NCI-H748 (cell line): ENCODE measurements around the gene TRIM69.
A peak's percentile ranks its signal among the peaks of the same experiment; 100 is the strongest.
"Not testable (repeated sequence)": the region's sequence is repeated elsewhere in the genome, so short reads cannot be mapped to it uniquely, and the experiment has no call there.

Experiments used
- DNase-seq: peaks from one replicate; lab custom pipeline; 2025; ENCODE audit not compliant: unreplicated experiment; lab: John Stamatoyannopoulos, UW

The TRIM69 gene, protein sequence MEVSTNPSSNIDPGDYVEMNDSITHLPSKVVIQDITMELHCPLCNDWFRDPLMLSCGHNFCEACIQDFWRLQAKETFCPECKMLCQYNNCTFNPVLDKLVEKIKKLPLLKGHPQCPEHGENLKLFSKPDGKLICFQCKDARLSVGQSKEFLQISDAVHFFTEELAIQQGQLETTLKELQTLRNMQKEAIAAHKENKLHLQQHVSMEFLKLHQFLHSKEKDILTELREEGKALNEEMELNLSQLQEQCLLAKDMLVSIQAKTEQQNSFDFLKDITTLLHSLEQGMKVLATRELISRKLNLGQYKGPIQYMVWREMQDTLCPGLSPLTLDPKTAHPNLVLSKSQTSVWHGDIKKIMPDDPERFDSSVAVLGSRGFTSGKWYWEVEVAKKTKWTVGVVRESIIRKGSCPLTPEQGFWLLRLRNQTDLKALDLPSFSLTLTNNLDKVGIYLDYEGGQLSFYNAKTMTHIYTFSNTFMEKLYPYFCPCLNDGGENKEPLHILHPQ

DNA sequence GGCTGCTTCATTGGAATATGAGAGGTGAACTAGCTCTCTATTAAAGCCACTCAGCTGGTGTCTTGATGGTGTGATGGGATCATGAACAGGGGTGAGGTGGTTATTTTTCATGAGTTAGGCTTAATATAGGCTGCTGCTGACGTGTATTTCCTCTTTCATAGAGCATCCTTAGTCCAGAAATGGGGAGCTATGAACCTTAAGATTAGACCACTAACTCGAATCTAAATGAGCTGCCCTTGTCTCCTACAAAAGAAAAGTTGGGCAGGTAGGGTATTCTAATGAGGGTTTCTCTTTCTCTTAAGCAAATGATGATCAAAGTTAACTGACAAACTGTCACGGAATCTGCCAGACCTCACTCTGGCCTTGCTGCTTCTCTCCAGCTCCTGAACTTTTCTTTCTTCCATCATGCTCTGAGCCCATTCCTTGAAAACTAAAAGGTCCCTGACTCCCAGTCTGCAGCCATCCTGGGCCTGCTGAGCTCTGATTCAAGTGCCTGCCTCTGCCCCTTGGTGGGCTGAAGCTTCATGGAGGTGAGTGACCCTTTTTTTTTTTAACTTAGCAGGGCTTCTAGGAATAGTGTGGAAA lies at the start of gene TRIM69:
Gene TRIM69, plus strand, starts transcription at position 348 of the 585 bp plus-strand sequence. Its CDS starts 177 bp downstream, at position 525.
- DNase-seq: no peak

DNA sequence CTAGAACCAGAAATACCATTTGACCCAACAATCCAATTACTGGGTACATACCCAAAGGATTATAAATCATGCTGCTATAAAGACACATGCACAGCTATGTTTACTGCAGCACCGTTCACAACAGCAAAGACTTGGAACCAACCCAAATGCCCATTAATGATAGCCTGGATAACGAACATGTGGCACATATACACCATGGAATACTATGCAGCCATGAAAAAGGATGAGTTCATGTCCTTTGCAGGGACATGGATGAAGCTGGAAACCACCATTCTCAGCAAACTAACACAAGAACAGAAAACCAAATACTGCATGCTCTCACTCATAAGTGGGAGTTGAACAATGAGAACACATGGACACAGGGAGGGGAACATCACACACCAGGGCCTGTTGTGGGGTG lies 47.0 kb upstream of the TRIM69 start:
- DNase-seq: not testable (repeated sequence)

DNA sequence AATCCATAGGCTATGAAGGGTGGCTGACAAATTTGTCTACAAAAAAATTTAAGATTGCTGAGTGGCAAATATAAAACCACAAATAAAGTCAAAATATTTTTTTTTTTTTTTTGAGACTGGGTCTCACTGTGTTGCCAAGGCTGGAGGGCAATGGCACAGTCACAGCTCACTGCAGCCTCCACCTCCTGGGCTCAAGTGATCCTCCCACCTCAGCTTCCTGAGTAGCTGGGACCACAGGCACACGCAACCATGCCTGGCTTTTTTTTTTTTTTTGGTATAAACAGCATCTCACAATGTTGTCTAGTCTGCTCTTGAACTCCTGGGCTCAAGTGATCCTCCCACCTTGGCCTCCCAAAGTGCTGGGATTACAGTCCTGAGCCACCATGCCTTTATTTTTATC lies 46.1 kb upstream of the TRIM69 start:
- DNase-seq: not testable (repeated sequence)

DNA sequence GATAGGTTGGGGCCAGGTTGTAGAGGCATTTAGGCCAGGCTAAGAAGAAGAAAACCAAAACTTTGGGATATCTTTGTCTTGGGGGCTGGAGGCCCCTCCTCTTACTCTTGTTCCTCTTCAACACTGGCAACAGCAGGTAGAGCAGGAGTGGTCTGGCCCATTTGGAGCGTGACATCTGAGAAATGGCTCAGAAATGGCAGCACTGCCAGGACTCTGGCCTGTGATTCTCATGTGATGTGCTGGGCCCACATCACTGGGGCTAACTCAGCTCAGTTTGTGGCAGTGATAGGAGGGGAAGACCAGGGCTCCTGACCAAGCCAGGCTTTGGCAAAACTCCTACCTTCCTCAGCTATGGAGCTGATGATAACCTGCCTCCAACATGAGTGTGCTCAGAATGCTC lies 43.7 kb upstream of the TRIM69 start:
- DNase-seq: no peak

DNA sequence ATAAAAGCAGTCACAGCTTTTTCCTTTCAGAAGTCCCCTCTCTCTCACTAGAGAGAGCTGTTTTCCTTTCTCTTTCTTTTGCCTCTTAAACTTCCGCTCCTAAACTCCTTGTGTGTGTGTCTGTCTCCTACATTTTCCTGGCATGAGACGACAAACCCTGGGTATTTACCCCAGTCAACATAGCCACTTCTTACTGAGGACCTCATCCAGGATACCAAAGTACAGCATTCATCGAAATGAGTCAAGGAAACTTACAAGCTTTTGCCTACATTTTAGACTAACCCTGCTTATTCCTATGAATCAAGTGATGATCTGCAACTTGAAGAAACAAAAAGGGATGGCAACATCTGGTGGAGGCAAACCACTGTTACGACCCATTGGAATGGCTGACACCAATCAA lies 41.9 kb upstream of the TRIM69 start:
- no peak for DNase-seq

DNA sequence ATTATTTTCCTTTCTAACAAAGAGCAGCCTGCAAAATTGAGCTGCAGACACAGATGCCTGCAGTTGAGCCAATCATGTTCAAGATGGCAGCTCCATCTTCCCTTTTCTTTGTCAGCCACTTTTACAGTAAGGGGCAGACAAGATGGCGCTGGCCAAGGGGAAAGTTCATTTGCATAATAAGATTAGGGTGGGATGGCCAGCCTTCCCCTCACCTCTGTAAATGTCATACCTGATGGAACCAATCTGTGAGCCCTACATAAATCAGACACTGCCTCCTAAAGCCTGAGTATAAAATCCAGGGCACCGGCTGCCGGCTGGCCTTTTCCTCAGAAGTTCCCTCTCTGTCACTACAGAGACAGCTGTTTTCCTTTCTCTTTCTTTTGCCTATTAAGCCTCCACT lies 41.0 kb upstream of the TRIM69 start:
- no peak for DNase-seq

DNA sequence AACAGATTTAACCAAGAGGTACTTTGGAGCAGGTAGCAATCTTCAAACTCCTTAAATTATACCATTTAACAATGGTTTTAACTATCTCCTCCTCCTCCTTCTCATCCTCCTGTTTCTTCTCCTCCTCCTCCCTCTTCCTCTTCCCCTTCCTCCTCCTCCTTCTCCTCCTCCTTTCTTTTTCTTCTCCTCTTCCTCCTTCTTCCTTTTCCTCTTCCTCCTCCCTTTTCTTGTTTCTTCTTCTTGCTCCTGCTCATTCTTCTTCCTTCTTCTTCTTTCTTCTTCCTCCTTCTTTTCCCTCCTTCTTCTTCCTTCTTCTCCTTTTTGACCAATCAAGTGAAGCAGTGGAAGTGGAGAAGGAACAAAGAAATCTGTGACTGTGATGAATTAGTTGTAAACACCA lies 39.3 kb upstream of the TRIM69 start:
- DNase-seq: no peak

DNA sequence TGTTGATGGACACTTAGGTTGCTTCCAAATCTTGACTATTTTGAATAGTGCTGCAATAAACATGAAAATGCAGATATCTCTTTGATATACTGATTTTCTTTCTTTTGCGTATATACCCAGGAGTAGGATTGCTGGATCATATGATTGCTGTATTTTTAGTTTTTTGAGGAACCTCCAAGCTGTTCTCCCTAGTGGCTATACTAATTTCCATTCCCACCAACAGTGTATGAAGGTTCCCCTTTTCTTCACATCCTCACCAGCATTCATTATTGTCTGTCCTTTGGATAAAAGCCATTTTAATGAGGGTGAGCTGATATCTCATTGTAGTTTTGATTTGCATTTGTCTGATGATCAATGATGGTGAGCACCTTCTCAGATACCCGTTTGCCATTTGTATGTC lies 37.7 kb upstream of the TRIM69 start:
- no peak for DNase-seq

DNA sequence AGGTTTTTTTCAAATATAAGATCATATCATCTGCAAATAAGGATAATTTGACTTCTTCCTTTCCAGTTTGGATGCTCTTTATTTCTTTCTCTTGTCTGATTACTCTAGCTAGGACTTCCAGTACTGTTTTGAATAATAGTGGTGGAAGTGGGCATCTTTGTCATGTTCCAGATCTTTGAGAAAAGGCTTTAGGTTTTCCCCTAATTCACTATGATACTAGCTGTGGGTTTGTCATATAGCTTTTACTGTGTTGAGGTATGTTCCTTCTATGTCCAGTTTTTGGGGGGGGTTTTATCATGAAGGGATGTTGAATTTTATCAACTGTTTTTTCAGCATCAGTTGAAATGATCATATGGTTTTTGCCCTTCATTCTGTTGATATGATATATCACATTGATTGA lies 35.7 kb upstream of the TRIM69 start:
- not testable (repeated sequence) for DNase-seq

DNA sequence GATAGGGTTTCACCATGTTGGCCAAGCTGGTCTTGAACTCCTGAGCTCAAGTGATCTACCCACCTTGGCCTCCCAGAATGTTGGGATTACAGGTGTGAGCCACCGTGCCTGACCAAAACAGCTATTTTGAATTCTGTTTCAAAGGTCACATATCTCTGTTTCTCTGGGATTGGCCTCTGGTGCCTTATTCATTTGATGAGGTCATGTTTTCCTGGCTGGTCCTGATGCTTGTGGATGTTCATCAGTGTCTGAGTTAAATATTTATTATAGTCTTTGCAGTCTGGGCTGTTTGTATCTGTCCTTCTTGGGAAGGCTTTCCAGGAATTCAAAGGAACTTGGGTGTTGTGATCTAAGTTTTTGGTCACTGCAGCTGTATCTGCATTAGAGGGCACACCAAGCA lies 30.3 kb upstream of the TRIM69 start:
- no peak for DNase-seq

DNA sequence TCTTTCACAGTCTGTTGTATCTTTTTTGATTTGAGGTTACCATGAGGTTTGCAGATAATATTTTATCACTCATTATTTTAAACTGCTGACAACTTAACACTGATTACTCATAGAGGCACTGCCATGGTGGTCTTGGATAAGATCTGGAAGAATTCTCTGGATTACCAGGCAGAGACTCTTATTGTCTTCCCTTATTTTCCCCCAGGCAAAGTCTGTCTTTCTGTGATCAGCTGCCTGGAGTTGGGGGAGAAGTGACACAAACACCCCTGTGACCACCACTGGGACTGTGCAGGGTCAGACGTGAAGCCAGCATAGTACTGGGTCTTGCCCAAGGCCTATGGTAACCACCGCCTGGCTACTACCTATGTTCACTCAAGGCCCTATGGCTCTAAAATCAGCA lies 29.9 kb upstream of the TRIM69 start:
- DNase-seq: no peak

DNA sequence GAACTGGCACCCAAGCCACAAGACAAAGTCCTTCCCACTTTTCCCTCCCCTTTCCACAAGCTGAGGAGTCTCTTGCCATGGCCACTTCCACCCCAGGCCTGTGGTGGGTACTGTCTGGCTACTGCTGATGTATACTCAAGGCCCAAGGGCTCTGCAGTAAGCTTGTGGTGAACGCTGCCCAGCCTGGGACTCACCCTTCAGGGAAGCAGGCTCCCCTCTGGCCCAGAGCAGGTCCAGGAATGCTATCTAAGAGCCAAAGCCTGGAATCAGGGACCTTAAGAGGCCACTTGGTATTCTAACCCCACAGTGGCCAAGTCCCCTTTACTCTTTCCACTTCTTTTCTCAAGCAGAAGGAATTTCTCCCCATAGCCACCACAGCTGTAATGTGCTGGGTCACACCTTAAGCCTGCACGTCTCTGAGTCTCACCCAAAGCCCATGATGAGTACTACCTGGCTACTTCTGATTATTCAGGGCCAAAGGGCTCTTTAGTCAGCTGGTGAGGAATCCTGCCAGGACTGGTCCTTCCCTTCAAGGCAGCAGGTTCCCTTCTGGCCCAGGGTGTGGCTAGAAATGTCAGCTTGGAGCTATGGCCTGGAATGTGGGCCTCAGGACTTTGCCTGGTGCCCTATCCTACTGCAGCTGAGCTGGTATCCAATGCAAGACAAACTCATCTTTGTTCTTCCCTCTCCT lies 29.2 kb upstream of the TRIM69 start:
- DNase-seq: no peak

DNA sequence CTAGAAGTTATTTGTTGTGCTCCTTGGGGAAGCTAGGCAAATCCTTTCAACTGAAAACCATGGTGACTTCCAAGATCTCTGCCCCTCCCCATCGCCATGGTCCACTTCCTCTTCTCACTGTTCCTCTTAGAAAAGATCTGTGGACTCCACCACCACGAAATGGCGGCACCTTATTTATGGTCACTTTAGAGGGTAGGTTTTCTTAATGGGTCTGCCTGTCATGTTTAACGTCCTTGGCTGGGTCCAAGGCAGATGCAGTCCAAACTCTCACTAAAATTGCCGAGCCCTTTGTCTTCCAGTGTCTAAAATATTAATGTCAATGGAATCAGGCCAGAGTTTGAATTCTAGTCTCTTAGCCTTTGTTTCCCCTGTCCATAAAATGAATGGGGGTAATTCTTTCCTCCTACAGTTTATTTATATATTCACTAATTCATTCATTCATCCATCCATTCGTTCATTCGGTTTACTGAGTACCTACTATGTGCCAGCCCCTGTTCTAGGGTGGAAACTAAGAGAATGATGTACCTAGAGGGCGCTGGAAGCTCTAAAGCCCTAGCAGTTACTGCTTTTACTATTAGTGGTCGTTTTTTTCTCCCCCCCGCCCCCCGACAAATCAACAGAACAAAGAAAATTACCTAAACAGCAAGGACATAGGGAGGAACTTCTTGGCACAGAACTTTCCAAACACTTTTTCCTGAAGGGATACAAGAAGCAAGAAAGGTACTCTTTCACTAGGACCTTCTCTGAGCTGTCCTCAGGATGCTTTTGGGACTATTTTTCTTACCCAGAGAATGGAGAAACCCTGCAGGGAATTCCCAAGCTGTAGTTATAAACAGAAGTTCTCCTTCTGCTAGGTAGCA lies 25.9 kb upstream of the TRIM69 start:
- peak; percentile 18 for DNase-seq

DNA sequence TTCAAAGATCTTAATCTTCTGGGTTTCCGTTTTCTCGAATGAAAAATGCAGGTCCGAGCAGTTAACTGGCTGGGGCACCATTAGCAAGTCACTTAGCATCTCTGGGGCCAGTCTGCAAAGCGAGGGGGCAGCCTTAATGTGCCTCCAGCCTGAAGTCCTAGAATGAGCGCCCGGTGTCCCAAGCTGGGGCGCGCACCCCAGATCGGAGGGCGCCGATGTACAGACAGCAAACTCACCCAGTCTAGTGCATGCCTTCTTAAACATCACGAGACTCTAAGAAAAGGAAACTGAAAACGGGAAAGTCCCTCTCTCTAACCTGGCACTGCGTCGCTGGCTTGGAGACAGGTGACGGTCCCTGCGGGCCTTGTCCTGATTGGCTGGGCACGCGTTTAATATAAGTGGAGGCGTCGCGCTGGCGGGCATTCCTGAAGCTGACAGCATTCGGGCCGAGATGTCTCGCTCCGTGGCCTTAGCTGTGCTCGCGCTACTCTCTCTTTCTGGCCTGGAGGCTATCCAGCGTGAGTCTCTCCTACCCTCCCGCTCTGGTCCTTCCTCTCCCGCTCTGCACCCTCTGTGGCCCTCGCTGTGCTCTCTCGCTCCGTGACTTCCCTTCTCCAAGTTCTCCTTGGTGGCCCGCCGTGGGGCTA lies 25.1 kb upstream of the TRIM69 start, which contains the start of the genes B2M and PATL2:
Gene B2M, plus strand, starts transcription at position 422 of the 647 bp plus-strand sequence. Its CDS starts 30 bp downstream, at position 452.
Gene PATL2, minus strand, starts transcription at position 228 of the 647 bp plus-strand sequence. CDS start 34,833 bp downstream, outside the sequence.
- DNase-seq: peak; percentile 92

DNA sequence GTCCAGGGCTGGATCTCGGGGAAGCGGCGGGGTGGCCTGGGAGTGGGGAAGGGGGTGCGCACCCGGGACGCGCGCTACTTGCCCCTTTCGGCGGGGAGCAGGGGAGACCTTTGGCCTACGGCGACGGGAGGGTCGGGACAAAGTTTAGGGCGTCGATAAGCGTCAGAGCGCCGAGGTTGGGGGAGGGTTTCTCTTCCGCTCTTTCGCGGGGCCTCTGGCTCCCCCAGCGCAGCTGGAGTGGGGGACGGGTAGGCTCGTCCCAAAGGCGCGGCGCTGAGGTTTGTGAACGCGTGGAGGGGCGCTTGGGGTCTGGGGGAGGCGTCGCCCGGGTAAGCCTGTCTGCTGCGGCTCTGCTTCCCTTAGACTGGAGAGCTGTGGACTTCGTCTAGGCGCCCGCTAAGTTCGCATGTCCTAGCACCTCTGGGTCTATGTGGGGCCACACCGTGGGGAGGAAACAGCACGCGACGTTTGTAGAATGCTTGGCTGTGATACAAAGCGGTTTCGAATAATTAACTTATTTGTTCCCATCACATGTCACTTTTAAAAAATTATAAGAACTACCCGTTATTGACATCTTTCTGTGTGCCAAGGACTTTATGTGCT lies 24.5 kb upstream of the TRIM69 start:
- DNase-seq: peak; percentile 46

DNA sequence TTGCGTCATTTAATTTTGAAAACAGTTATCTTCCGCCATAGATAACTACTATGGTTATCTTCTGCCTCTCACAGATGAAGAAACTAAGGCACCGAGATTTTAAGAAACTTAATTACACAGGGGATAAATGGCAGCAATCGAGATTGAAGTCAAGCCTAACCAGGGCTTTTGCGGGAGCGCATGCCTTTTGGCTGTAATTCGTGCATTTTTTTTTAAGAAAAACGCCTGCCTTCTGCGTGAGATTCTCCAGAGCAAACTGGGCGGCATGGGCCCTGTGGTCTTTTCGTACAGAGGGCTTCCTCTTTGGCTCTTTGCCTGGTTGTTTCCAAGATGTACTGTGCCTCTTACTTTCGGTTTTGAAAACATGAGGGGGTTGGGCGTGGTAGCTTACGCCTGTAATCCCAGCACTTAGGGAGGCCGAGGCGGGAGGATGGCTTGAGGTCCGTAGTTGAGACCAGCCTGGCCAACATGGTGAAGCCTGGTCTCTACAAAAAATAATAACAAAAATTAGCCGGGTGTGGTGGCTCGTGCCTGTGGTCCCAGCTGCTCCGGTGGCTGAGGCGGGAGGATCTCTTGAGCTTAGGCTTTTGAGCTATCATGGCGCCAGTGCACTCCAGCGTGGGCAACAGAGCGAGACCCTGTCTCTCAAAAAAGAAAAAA lies 23.9 kb upstream of the TRIM69 start:
- peak; percentile 67 for DNase-seq

DNA sequence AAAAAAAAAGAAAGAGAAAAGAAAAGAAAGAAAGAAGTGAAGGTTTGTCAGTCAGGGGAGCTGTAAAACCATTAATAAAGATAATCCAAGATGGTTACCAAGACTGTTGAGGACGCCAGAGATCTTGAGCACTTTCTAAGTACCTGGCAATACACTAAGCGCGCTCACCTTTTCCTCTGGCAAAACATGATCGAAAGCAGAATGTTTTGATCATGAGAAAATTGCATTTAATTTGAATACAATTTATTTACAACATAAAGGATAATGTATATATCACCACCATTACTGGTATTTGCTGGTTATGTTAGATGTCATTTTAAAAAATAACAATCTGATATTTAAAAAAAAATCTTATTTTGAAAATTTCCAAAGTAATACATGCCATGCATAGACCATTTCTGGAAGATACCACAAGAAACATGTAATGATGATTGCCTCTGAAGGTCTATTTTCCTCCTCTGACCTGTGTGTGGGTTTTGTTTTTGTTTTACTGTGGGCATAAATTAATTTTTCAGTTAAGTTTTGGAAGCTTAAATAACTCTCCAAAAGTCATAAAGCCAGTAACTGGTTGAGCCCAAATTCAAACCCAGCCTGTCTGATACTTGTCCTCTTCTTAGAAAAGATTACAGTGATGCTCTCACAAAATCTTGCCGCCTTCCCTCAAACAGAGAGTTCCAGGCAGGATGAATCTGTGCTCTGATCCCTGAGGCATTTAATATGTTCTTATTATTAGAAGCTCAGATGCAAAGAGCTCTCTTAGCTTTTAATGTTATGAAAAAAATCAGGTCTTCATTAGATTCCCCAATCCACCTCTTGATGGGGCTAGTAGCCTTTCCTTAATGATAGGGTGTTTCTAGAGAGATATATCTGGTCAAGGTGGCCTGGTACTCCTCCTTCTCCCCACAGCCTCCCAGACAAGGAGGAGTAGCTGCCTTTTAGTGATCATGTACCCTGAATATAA lies 23.0 kb upstream of the TRIM69 start:
- DNase-seq: peak; percentile 52

DNA sequence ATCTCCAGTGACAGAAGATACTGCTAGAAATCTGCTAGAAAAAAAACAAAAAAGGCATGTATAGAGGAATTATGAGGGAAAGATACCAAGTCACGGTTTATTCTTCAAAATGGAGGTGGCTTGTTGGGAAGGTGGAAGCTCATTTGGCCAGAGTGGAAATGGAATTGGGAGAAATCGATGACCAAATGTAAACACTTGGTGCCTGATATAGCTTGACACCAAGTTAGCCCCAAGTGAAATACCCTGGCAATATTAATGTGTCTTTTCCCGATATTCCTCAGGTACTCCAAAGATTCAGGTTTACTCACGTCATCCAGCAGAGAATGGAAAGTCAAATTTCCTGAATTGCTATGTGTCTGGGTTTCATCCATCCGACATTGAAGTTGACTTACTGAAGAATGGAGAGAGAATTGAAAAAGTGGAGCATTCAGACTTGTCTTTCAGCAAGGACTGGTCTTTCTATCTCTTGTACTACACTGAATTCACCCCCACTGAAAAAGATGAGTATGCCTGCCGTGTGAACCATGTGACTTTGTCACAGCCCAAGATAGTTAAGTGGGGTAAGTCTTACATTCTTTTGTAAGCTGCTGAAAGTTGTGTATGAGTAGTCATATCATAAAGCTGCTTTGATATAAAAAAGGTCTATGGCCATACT lies 21.1 kb upstream of the TRIM69 start:
- no peak for DNase-seq
